Naive B cell (primary cell): ENCODE data around the gene OR52A5. TPM values are rescaled to one million over a fixed set of nuclear protein-coding genes. Genes with fewer than 3 reads are reported as not detected.
A peak's percentile ranks its signal among the peaks of the same experiment; 100 is the strongest.

Source experiments
- ATAC-seq, 2 donors: fragments of 150-1000 bp; cut with Tn5 transposase; 2 replicates each; pipeline ENCODE4 v1.10.0; 2021; ENCODE audit warnings: low read depth in 2 of 2, mild to moderate bottlenecking in 2 of 2, moderate library complexity in 2 of 2
- DNase-seq: peaks from one replicate; pipeline ENCODE4 v3.0.0; 2022
- H3K27ac Mint-ChIP-seq, 6 donors: one replicate each; pipeline ENCODE4 v1.8.0; 2020 to 2022; ENCODE audit warnings: mild to moderate bottlenecking in 6 of 6, mixed read lengths in 6 of 6, moderate library complexity in 5 of 6, inconsistent platforms in 2 of 6
- H3K27me3 Mint-ChIP-seq, 3 donors: one replicate each; pipeline ENCODE4 v1.8.0; 2021 to 2022; ENCODE audit warnings: mixed read lengths in 3 of 3, mild to moderate bottlenecking in 1 of 3
- H3K36me3 Mint-ChIP-seq, 2 donors: one replicate each; pipeline ENCODE4 v1.8.0; 2020 to 2022; ENCODE audit warnings: mixed read lengths in 2 of 2, inconsistent platforms in 1 of 2, mild to moderate bottlenecking in 1 of 2
- H3K4me1 Mint-ChIP-seq, 3 donors: one replicate each; pipeline ENCODE4 v1.8.0; 2020 to 2022; ENCODE audit warnings: mixed read lengths in 3 of 3, inconsistent platforms in 1 of 3, mild to moderate bottlenecking in 1 of 3, moderate library complexity in 1 of 3
- H3K4me3 Mint-ChIP-seq, 8 donors: one replicate each; pipeline ENCODE4 v1.8.0; 2020 to 2022; ENCODE audit warnings: mild to moderate bottlenecking in 8 of 8, mixed read lengths in 8 of 8, moderate library complexity in 8 of 8, inconsistent platforms in 2 of 8
- H3K9me3 Mint-ChIP-seq, 7 donors: one replicate each; pipeline ENCODE4 v1.8.0; 2020 to 2022; ENCODE audit warnings: mixed read lengths in 7 of 7, mild to moderate bottlenecking in 5 of 7, inconsistent platforms in 2 of 7, moderate library complexity in 1 of 7
- polyA plus RNA-seq, 6 donors: library from polyadenylated mRNA; unstranded; fragments of 300-500 nt; fragmentation: Illumina TruSeq; gene quantifications; one replicate each; pipeline ENCODE4 v1.2.3, GENCODE V29; 2021; ENCODE audit warnings: low read depth in 6 of 6

OR52A5 gene
- polyA plus RNA-seq, 6 donors from 2014 or later: not detected

DNA sequence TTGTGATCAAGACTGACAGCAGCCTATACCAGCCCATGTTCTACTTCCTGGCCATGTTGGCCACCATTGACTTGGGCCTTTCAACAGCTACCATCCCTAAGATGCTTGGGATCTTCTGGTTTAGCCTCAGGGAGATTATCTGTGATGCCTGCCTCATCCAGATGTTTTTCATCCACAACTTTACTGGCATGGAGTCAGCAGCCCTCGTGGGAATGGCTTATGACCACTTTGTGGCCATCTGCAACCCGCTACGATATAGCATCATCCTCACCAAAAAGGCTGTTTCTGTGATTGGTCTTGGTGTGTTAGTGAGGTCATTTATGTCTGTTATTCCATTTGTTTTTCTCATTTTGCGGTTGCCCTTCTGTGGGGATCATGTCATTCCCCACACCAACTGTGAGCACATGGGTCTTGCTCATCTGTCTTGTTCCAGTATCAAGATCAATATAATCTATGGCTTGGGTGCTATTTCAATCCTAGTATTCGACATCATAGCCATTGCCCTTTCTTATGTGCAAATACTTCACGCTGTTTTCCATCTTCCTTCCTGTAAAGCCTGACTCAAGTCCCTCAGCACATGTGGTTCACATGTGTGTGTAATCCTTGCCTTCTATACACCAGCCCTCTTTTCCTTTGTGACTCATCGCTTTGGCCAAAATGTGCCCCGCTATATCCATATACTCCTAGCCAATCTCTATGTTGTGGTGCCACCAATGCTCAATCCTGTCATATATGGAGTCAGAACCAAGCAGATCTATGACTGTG, 45.2 kb downstream of the OR52A5 start:
- no peak for DNase-seq
- ATAC-seq: no peak
- no peak overlapping the region for H3K27ac Mint-ChIP-seq
- H3K9me3 Mint-ChIP-seq: peaks cover 0 to 6% (median 0%) of the 10 kb centered on the region in 7 donors
- H3K4me1 Mint-ChIP-seq: no peaks in the 10 kb centered on the region
- H3K4me3 Mint-ChIP-seq: peak overlapping the region in 1 of 8 donors; percentile 54
- H3K36me3 Mint-ChIP-seq: no peaks in the 10 kb centered on the region
- H3K27me3 Mint-ChIP-seq: peaks cover 5 to 14% (median 9%) of the 10 kb centered on the region in 3 donors

DNA sequence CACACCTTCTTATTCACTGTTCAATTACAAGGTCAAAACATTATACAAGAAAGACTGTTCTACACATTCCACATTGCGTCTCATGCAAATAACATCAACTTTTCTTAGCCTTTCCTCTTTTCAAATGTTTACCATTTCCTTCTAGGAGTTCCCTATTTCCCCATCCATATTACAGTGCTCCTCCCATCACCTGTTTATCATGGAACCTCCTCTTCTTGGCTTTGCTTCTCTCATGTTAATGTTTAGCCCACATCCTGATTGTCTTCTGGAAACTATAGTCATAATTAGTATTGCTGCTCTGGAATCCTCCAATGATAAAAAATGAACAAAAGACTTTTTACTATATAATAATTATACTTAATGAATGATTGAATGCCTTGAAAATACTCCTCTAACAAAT, 47.5 kb downstream of the OR52A5 start:
- Mint-ChIP-seq H3K4me1 (no peaks in the 10 kb centered on the region), H3K4me3 (no peak overlapping the region), H3K27me3 (peaks cover 5 to 14% (median 9%) of the 10 kb centered on the region in 3 donors)

DNA sequence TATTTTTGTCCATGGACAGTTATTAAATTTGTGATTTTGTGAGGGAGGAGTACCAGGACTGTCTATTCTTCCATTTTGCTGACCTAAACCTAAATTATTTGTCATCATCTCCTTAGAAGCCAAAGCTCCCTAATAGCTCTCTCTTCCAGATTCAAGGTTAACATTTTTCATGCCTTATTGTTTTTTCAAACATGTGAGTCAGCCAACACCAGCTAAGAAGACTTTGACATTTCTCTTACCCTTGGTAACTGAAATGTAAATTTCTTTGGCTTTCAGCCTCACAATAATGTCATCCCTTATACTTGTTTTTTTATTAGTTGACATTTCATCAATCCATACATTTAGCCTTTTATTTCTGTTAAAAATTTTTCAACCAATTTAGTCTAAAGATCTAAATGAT, 49.6 kb downstream of the OR52A5 start:
- H3K9me3 Mint-ChIP-seq: no peaks in the 10 kb centered on the region
- no peaks in the 10 kb centered on the region for H3K36me3 Mint-ChIP-seq
- ATAC-seq: no peak
- H3K27ac Mint-ChIP-seq: no peak overlapping the region
- H3K4me3 Mint-ChIP-seq: no peak overlapping the region
- peaks cover 5 to 6% (median 5%) of the 10 kb centered on the region in 3 donors for H3K27me3 Mint-ChIP-seq
- no peaks in the 10 kb centered on the region for H3K4me1 Mint-ChIP-seq
- DNase-seq: no peak

More for the DNA sequence above, 47.5 kb downstream of the OR52A5 start:
- Mint-ChIP-seq H3K27ac (peak overlapping the region in 1 of 6 donors; percentile 13), H3K9me3 (peaks cover 0 to 6% (median 0%) of the 10 kb centered on the region in 7 donors), H3K36me3 (no peaks in the 10 kb centered on the region)
- DNase-seq (no peak), ATAC-seq (no peak)

DNA sequence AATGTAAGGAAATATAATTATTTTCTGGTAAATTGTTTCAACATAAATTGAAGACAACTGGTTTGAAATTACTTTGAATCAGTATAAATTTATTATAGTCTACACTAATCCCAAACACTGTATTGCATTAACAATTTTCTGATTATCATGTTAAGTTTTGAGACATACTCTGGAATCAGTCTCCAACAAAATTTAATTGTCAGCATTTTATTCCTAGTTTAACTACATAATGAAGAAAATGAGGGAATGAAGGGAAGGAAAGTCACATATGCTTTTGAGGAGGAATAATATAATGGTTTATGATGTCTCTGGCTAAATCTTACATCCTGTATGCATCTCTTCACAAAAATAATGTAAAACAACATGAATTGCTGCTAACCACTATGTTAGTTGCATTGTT, 54.6 kb downstream of the OR52A5 start:
- Mint-ChIP-seq H3K4me1 (no peaks in the 10 kb centered on the region), H3K9me3 (no peaks in the 10 kb centered on the region), H3K27ac (no peak overlapping the region), H3K36me3 (no peaks in the 10 kb centered on the region), H3K4me3 (no peak overlapping the region), H3K27me3 (peaks cover 0 to under 1% (median 0%) of the 10 kb centered on the region in 3 donors)
- ATAC-seq: no peak
- no peak for DNase-seq

DNA sequence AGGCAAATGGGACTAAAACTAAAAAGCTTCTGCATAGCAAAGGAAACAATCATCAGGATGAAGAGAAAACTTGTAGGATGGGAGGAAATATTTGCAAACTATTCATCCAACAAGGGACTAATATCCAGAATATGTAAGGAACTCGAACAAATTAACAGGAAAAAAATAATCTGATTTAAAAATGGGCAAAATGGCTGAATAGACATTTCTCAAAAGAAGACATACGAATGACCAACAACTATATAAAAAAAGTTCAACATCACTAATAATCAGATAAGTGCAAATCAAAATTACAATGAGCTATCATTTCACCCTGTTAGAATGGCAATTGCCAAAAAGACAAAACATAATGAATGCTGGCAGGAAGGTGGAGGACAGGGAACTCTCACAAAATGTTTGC, 56.8 kb downstream of the OR52A5 start:
- Mint-ChIP-seq H3K4me3 (no peak overlapping the region), H3K27me3 (peaks cover 0 to 5% (median 4%) of the 10 kb centered on the region in 3 donors), H3K9me3 (no peaks in the 10 kb centered on the region), H3K4me1 (no peaks in the 10 kb centered on the region), H3K36me3 (no peaks in the 10 kb centered on the region), H3K27ac (no peak overlapping the region)
- ATAC-seq: no peak
- no peak for DNase-seq

Other genes with a start within 250 kb of the OR52A5 start
- gene OR51A7, start 234.6 kb downstream of the OR52A5 start, polyA plus RNA-seq: not detected
- not detected for gene OR51G2, start 219.0 kb downstream of the OR52A5 start, polyA plus RNA-seq
- gene OR51G1, start 214.0 kb downstream of the OR52A5 start, polyA plus RNA-seq: not detected
- gene OR51A4, start 190.8 kb downstream of the OR52A5 start, polyA plus RNA-seq: not detected
- not detected for gene OR51A2, start 182.6 kb downstream of the OR52A5 start, polyA plus RNA-seq
- not detected for gene OR51L1, start 143.5 kb downstream of the OR52A5 start, polyA plus RNA-seq
- not detected for gene OR52J3, start 91.8 kb downstream of the OR52A5 start, polyA plus RNA-seq
- gene OR52E2, start 78.7 kb downstream of the OR52A5 start, polyA plus RNA-seq: not detected
- not detected for gene OR52E1, start 68.8 kb downstream of the OR52A5 start, polyA plus RNA-seq
- gene OR52A1, start 16.4 kb upstream of the OR52A5 start, polyA plus RNA-seq: not detected
- gene OR51V1, start 62.3 kb upstream of the OR52A5 start, polyA plus RNA-seq: not detected
- 1,000 to 10,000 TPM in 3 of 6 donors, 100 to 1,000 TPM in 3; 325 to 1,251 (median 765) TPM for gene HBB, start 88.7 kb upstream of the OR52A5 start, polyA plus RNA-seq
- 1 to 10 TPM in 1 of 6 donors, not detected in 5; 1.8 TPM for gene HBD, start 96.1 kb upstream of the OR52A5 start, polyA plus RNA-seq
- under 1 TPM in 1 of 6 donors, not detected in 5; 0.53 TPM for gene HBG1, start 111.5 kb upstream of the OR52A5 start, polyA plus RNA-seq
- gene HBG2, start 116.4 kb upstream of the OR52A5 start, polyA plus RNA-seq: 1 to 10 TPM in 1 of 6 donors, under 1 TPM in 1, not detected in 4; 0.75 to 2.9 TPM
- not detected for gene HBE1, start 131.6 kb upstream of the OR52A5 start, polyA plus RNA-seq
- gene OR51B4, start 163.6 kb upstream of the OR52A5 start, polyA plus RNA-seq: not detected
- not detected for gene OR51B2, start 185.9 kb upstream of the OR52A5 start, polyA plus RNA-seq
- gene OR51B5, start 205.2 kb upstream of the OR52A5 start, polyA plus RNA-seq: not detected
- not detected for gene OR51B6, start 213.2 kb upstream of the OR52A5 start, polyA plus RNA-seq
- gene OR51M1, start 245.5 kb upstream of the OR52A5 start, polyA plus RNA-seq: not detected